H9 (cell line): Measurements from ENCODE around the gene RASGRP3. TPM values are rescaled to one million over a fixed set of nuclear protein-coding genes. Genes with fewer than 3 reads are reported as not detected.
A peak's percentile ranks its signal among the peaks of the same experiment; 100 is the strongest.

Experiments
- DNase-seq: peaks from one replicate; pipeline ENCODE4 v3.0.0-alpha.2; 2017
- H2AFZ ChIP-seq: one replicate; pipeline ENCODE4 v1.6.1; 2013; ENCODE audit warnings: mild to moderate bottlenecking, low read length, control low read depth, moderate library complexity
- H2AK5ac ChIP-seq: 2 replicates; pipeline ENCODE4 v1.6.1; 2013; ENCODE audit warnings: low read length, control low read depth, mixed read lengths; ENCODE audit not compliant: insufficient read length
- H2BK120ac ChIP-seq: one replicate; pipeline ENCODE4 v1.6.1; 2013; ENCODE audit warnings: low read depth, mild to moderate bottlenecking, low read length, control low read depth, inconsistent platforms; ENCODE audit not compliant: poor library complexity, severe bottlenecking
- H2BK12ac ChIP-seq: 2 replicates; pipeline ENCODE4 v1.6.1; 2013; ENCODE audit warnings: low read length, control low read depth, mixed read lengths, low read depth; ENCODE audit not compliant: insufficient read length
- H2BK15ac ChIP-seq: 2 replicates; pipeline ENCODE4 v1.6.1; 2013; ENCODE audit warnings: low read depth, low read length, control low read depth
- H2BK20ac ChIP-seq: one replicate; pipeline ENCODE4 v1.6.1; 2013; ENCODE audit warnings: low read depth, mild to moderate bottlenecking, low read length, control low read depth, inconsistent platforms; ENCODE audit not compliant: poor library complexity, severe bottlenecking
- H2BK5ac ChIP-seq: 2 replicates; pipeline ENCODE4 v1.6.1; 2013; ENCODE audit warnings: low read length, control low read depth, mixed read lengths; ENCODE audit not compliant: insufficient read length
- H3K14ac ChIP-seq: 2 replicates; pipeline ENCODE4 v1.6.1; 2013; ENCODE audit warnings: low read length, control low read depth; ENCODE audit not compliant: insufficient read depth
- H3K18ac ChIP-seq: 2 replicates; pipeline ENCODE4 v1.6.1; 2013; ENCODE audit warnings: low read depth, mild to moderate bottlenecking, mixed read lengths, low read length, control low read depth; ENCODE audit not compliant: insufficient read length
- H3K23ac ChIP-seq: 2 replicates; pipeline ENCODE4 v1.6.1; 2013; ENCODE audit warnings: low read length, control low read depth, mixed read lengths, low read depth; ENCODE audit not compliant: insufficient read length
- H3K23me2 ChIP-seq: 2 replicates; pipeline ENCODE4 v1.6.1; 2013; ENCODE audit warnings: low read depth, mild to moderate bottlenecking, mixed read lengths, low read length, control low read depth; ENCODE audit not compliant: insufficient read length, poor library complexity, severe bottlenecking
- H3K27ac ChIP-seq: 2 replicates; pipeline ENCODE4 v1.5.1; 2013; ENCODE audit warnings: low read length, control low read depth, mixed read lengths, low read depth; ENCODE audit not compliant: insufficient read length
- H3K27me3 ChIP-seq: 2 replicates; pipeline ENCODE4 v1.6.1; 2013; ENCODE audit warnings: low read length, control low read depth, inconsistent platforms; ENCODE audit not compliant: insufficient read depth
- H3K4ac ChIP-seq: 2 replicates; pipeline ENCODE4 v1.6.1; 2013; ENCODE audit warnings: low read depth, mild to moderate bottlenecking, control low read depth, inconsistent platforms, low read length, moderate library complexity
- H3K4me1 ChIP-seq: 2 replicates; pipeline ENCODE4 v1.6.1; 2013; ENCODE audit warnings: low read length, control low read depth, inconsistent platforms; ENCODE audit not compliant: insufficient read depth
- H3K4me2 ChIP-seq: 2 replicates; pipeline ENCODE4 v1.6.1; 2013; ENCODE audit warnings: low read length, control low read depth, mixed read lengths; ENCODE audit not compliant: insufficient read length, insufficient read depth
- H3K56ac ChIP-seq: 2 replicates; pipeline ENCODE4 v1.6.1; 2013; ENCODE audit warnings: low read depth, mild to moderate bottlenecking, mixed read lengths, low read length, control low read depth; ENCODE audit not compliant: insufficient read length
- H3K79me1 ChIP-seq: 2 replicates; pipeline ENCODE4 v1.6.1; 2013; ENCODE audit warnings: low read depth, mild to moderate bottlenecking, moderate library complexity, low read length, control low read depth, inconsistent platforms; ENCODE audit not compliant: insufficient read depth, poor library complexity, severe bottlenecking
- H3K79me2 ChIP-seq: 2 replicates; pipeline ENCODE4 v1.6.1; 2013; ENCODE audit warnings: low read length, control low read depth, inconsistent platforms; ENCODE audit not compliant: insufficient read depth
- H3K9ac ChIP-seq: 2 replicates; pipeline ENCODE4 v1.6.1; 2013; ENCODE audit warnings: low read length, control low read depth, mixed read lengths; ENCODE audit not compliant: insufficient read length; ENCODE audit errors: extremely low read depth
- H3K9me3 ChIP-seq: one replicate; pipeline ENCODE4 v1.6.1; 2013; ENCODE audit warnings: low read depth, low read length, inconsistent platforms; ENCODE audit not compliant: control insufficient read depth
- H3T11ph ChIP-seq: one replicate; pipeline ENCODE4 v1.6.1; 2013; ENCODE audit warnings: mild to moderate bottlenecking, low read length, control low read depth, inconsistent platforms
- H4K20me1 ChIP-seq: one replicate; pipeline ENCODE4 v1.6.1; 2013; ENCODE audit not compliant: control insufficient read depth, insufficient read length, insufficient read depth
- H4K5ac ChIP-seq: 2 replicates; pipeline ENCODE4 v1.6.1; 2013; ENCODE audit warnings: low read depth, mild to moderate bottlenecking, mixed read lengths, low read length, control low read depth; ENCODE audit not compliant: insufficient read length
- H4K8ac ChIP-seq: replicated peaks from 2 replicates; pipeline ENCODE4 v1.6.1; 2013; ENCODE audit warnings: low read length, control low read depth, mixed read lengths, low read depth; ENCODE audit not compliant: insufficient read length
- H4K91ac ChIP-seq: 2 replicates; pipeline ENCODE4 v1.6.1; 2013; ENCODE audit warnings: low read depth, mild to moderate bottlenecking, moderate library complexity, mixed read lengths, low read length, control low read depth; ENCODE audit not compliant: insufficient read length
- H3K27ac Mint-ChIP-seq, 3 experiments: 2 replicates in 2 of 3; 3 replicates in 1 of 3; pipeline ENCODE4 v1.8.0; 2020 to 2021; ENCODE audit warnings: mixed read lengths in 3 of 3, mild to moderate bottlenecking in 1 of 3, moderate library complexity in 1 of 3
- H3K27me3 Mint-ChIP-seq: 2 replicates; pipeline ENCODE4 v1.8.0; 2021; ENCODE audit warnings: low read depth, mild to moderate bottlenecking, moderate library complexity, mixed read lengths
- H3K36me3 Mint-ChIP-seq, 3 experiments: 2 replicates in 2 of 3; 3 replicates in 1 of 3; pipeline ENCODE4 v1.8.0; 2020 to 2021; ENCODE audit warnings: low read depth in 3 of 3, mixed read lengths in 3 of 3; ENCODE audit not compliant: insufficient read depth in 1 of 3
- H3K4me1 Mint-ChIP-seq, 2 experiments: 2 replicates each; pipeline ENCODE4 v1.8.0; 2020; ENCODE audit warnings: mixed read lengths in 2 of 2
- H3K4me3 Mint-ChIP-seq, 2 experiments: 2 replicates in 1 of 2; 3 replicates in 1 of 2; pipeline ENCODE4 v1.8.0; 2020 to 2021; ENCODE audit warnings: mild to moderate bottlenecking in 2 of 2, mixed read lengths in 2 of 2, moderate library complexity in 1 of 2
- H3K9me3 Mint-ChIP-seq, 2 experiments: 2 replicates in 1 of 2; 3 replicates in 1 of 2; pipeline ENCODE4 v1.8.0; 2020; ENCODE audit warnings: mild to moderate bottlenecking in 2 of 2, mixed read lengths in 2 of 2, moderate library complexity in 1 of 2
- CTCF ChIP-seq: fragments of 200-600 bp; sonication (generic); conservative IDR thresholded peaks from 3 replicates; pipeline ENCODE4 v1.8.0; 2021; ENCODE audit warnings: antibody characterized with exemption, mild to moderate bottlenecking
- WGBS: extraction: QIAGEN DNeasy Blood & Tissue Kit; methylation state at CpG from one replicate; pipeline ENCODE4 v1.1.7; 2013; ENCODE audit warnings: missing lambda C conversion rate, low lambda C conversion rate, mixed read lengths; ENCODE audit not compliant: insufficient read length; ENCODE audit errors: extremely low coverage; 5-methylcytosine and 5-hydroxymethylcytosine counted together
- total RNA-seq: library from RNA; stranded (reverse); gene quantifications from 2 replicates; pipeline ENCODE4 v1.2.1, GENCODE V29; 2021

Gene RASGRP3
- total RNA-seq, 1 experiment from 2014 or later: not detected

GRCh38 chr2:33588232-33588631 lies 111.8 kb downstream of the RASGRP3 start:
- H3K36me3 Mint-ChIP-seq: peaks cover 34 to 65% (median 63%) of the 10 kb centered on the region in 3 experiments; a peak in 6 of 7 replicates
- WGBS: no CpG with 5 or more reads among the region's 2 CpGs
- Histone ChIP-seq H3K23me2 (no peaks in the 10 kb centered on the region), H2BK120ac (no peak overlapping the region), H3K9ac (no peak overlapping the region), H2AK5ac (no peak overlapping the region), H3K4ac (no peak overlapping the region), H4K91ac (no peak overlapping the region), H3K56ac (no peak overlapping the region), H4K8ac (no peak overlapping the region), H3K27me3 (no peaks in the 10 kb centered on the region), H2BK20ac (no peak overlapping the region), H3K79me1 (no peaks in the 10 kb centered on the region), H3K4me1 (peaks cover 2% of the 10 kb centered on the region; the same call in 1 of the 2 replicates), H2AFZ (no peak overlapping the region), H4K5ac (no peak overlapping the region), H2BK5ac (no peak overlapping the region), H3K23ac (no peak overlapping the region), H3K27ac (no peak overlapping the region), H2BK12ac (no peak overlapping the region), H3K14ac (no peak overlapping the region), H3K18ac (no peak overlapping the region), H3K79me2 (no peaks in the 10 kb centered on the region), H3K9me3 (no peaks in the 10 kb centered on the region), H4K20me1 (no peaks in the 10 kb centered on the region), H3T11ph (no peak overlapping the region), H2BK15ac (no peak overlapping the region), H3K4me2 (no peak overlapping the region)
- no peak for TF ChIP-seq CTCF
- peaks cover 0 to 4% of the 10 kb centered on the region in 2 experiments; a peak in 1 of 5 replicates for H3K9me3 Mint-ChIP-seq
- no peak for DNase-seq
- peaks cover 25 to 30% of the 10 kb centered on the region in 2 experiments for H3K4me1 Mint-ChIP-seq
- no peaks in the 10 kb centered on the region for H3K27me3 Mint-ChIP-seq
- H3K27ac Mint-ChIP-seq: 0 out of 7 replicates have a peak overlapping the region, but pooled peaks of 1 of the 3 experiments have one; percentile 40
- H3K4me3 Mint-ChIP-seq: no peak overlapping the region
